ENCODE data around the gene SELENOT. TPM values are rescaled to one million over a fixed set of nuclear protein-coding genes. Genes with fewer than 3 reads are reported as not detected.

The SELENOT gene
- total and polyA plus RNA-seq, 7 donors, result 41.5 to 104 (median 57.9) TPM

DNA sequence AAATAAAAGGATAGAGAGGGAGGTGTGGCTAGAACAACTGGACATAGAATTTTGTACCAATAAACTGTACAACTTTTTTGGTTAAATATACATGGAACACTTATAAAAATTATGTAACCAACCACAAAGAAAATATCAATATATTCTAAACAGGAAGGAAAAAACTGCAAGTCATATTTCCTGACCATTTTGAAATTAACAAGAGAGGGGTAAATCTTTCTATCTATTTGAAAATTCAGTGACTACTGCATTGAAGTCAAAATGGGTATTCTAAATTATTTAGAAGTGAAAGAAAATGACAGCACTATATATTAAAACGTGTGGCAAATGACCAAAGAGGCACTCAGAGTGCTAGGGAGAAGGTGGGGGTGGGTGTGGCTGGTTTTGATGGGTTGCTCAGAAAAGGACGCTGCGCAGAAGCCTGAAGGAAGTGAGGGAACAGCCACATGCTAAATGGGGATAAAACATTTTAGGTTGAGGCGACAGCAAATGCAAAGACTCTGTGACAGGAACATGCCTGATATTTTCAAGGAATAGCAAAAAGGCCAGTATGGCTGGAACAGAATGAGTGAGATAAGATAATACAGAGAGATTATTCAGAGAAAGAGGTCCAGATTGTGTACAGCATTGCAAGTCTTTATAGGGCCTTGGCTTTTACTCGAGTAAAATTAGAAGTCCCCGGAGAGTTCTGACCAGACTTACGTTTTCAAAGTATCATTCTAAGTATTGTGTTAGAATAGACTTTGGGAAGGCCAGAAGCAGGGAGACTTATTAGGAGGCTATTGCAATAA lies 59.5 kb downstream of the SELENOT start:
- WGBS, 3 donors, result 65 to 66% (median 66%) methylated on average over 7 of the region's 7 CpGs
- no peaks in the 10 kb centered on the region for H3K36me3 ChIP-seq (ENCODE audit: insufficient read depth in 1 of 2, low read depth in 1 of 2)
- H3K4me1 ChIP-seq, result no peaks in the 10 kb centered on the region
- ATAC-seq, result no peak
- no peaks in the 10 kb centered on the region for H3K9me3 ChIP-seq
- peaks cover 0 to 2% (median 2%) of the 10 kb centered on the region in 3 donors for H3K27me3 ChIP-seq (ENCODE audit: insufficient read depth in 3 of 3, low read length in 2 of 3)
- H3K4me3 ChIP-seq, result no peak overlapping the region
- TF ChIP-seq, protein P1, sequence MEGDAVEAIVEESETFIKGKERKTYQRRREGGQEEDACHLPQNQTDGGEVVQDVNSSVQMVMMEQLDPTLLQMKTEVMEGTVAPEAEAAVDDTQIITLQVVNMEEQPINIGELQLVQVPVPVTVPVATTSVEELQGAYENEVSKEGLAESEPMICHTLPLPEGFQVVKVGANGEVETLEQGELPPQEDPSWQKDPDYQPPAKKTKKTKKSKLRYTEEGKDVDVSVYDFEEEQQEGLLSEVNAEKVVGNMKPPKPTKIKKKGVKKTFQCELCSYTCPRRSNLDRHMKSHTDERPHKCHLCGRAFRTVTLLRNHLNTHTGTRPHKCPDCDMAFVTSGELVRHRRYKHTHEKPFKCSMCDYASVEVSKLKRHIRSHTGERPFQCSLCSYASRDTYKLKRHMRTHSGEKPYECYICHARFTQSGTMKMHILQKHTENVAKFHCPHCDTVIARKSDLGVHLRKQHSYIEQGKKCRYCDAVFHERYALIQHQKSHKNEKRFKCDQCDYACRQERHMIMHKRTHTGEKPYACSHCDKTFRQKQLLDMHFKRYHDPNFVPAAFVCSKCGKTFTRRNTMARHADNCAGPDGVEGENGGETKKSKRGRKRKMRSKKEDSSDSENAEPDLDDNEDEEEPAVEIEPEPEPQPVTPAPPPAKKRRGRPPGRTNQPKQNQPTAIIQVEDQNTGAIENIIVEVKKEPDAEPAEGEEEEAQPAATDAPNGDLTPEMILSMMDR (IDR thresholded peaks at IDR 0.05), result no peak
- intact Hi-C loops (cut with DNase I), result no loop called here
- H3K27ac ChIP-seq, result no peak overlapping the region
- no peak for DNase-seq

DNA sequence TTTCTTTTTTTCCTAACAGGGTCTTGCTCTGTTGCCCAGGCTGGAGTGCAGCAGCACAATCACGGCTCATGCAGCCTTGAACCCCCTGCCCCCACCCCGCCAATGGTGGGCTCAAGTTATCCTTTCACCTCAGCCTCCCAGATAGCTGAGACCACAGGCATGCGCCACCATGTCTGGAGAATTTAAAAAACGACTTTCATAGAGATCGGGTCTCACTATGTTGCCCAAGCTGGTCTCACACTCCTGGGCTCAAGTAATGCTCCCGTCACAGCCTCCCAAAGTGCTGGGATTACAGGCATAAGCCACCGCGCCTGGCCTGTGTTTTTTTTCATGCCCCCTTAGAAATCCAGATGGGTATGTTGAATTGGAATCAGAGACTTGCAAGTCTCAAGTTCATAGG lies 60.3 kb downstream of the SELENOT start:
- ATAC-seq (no peak), DNase-seq (no peak)
- H3K4me1 ChIP-seq, result no peaks in the 10 kb centered on the region
- H3K36me3 ChIP-seq (ENCODE audit: insufficient read depth in 1 of 2, low read depth in 1 of 2), result no peaks in the 10 kb centered on the region
- H3K4me3 ChIP-seq, result no peak overlapping the region
- no peaks in the 10 kb centered on the region for H3K9me3 ChIP-seq
- peaks cover 0 to 2% (median 2%) of the 10 kb centered on the region in 3 donors for H3K27me3 ChIP-seq (ENCODE audit: insufficient read depth in 3 of 3, low read length in 2 of 3)
- TF ChIP-seq, protein P1 (IDR thresholded peaks at IDR 0.05), result no peak
- WGBS, 3 donors, result 78 to 83% (median 79%) methylated on average over 8 of the region's 8 CpGs
- intact Hi-C loops (cut with DNase I), result no loop called here
- H3K27ac ChIP-seq, result no peak overlapping the region

DNA sequence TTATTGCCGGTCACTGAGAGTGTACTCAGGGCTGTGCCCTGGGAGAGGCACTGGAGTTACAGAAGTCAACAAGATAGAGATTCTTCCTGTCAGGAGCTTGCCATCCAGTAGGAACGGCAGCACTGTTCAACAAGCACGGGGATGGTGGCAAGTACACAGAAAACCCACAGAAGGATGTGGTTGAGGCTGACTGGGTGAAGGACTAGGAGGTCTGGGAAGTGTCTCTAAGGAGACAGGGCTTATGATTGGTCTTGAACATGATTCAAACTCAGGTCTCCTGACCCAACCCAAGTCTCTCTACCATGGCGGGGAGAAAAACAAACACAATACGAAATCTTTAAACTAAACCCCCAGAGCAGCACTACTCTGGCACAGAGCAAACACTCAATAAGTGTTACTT lies 63.0 kb downstream of the SELENOT start:
- no peaks in the 10 kb centered on the region for H3K36me3 ChIP-seq (ENCODE audit: insufficient read depth in 1 of 2, low read depth in 1 of 2)
- ATAC-seq (no peak), DNase-seq (no peak)
- peaks cover 0 to 2% (median 0%) of the 10 kb centered on the region in 3 donors for H3K27me3 ChIP-seq (ENCODE audit: insufficient read depth in 3 of 3, low read length in 2 of 3)
- H3K4me3 ChIP-seq, result no peak overlapping the region
- TF ChIP-seq, protein P1 (IDR thresholded peaks at IDR 0.05), result no peak
- intact Hi-C loops (cut with DNase I), result no loop called here
- H3K27ac ChIP-seq, result no peak overlapping the region
- 80 to 87% (median 87%) methylated on average over 5 of the region's 5 CpGs for WGBS, 3 donors
- H3K4me1 ChIP-seq, result no peaks in the 10 kb centered on the region
- no peaks in the 10 kb centered on the region for H3K9me3 ChIP-seq

DNA sequence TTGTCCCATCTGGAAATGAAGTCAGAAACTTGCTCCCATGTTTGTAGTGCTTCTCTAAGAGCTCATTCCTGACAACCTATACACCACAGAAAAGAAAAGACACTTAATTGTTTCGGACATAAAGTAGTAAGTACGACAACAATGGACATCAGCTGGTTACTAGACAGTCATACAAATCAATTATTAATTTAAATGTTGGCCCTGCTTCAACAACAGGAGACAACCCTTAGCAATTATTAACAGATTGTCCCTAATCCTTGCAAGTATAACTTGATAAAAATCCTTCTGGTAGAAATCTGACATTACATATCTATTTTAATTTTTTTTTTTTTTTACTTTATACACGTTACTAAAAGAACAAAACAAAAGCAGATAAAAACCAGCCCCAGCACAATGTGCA lies 70.8 kb downstream of the SELENOT start:
- Histone ChIP-seq H3K9me3 (no peaks in the 10 kb centered on the region), H3K4me1 (no peaks in the 10 kb centered on the region), H3K36me3 (ENCODE audit: insufficient read depth in 1 of 2, low read depth in 1 of 2) (no peaks in the 10 kb centered on the region), H3K27ac (no peak overlapping the region), H3K27me3 (ENCODE audit: insufficient read depth in 3 of 3, low read length in 2 of 3) (no peaks in the 10 kb centered on the region), H3K4me3 (no peak overlapping the region)
- WGBS, 3 donors, result 75 to 82% (median 77%) methylated on average over 3 of the region's 3 CpGs
- ATAC-seq, result no peak
- TF ChIP-seq, protein P1 (IDR thresholded peaks at IDR 0.05), result no peak
- DNase-seq, result no peak
- intact Hi-C loops (cut with DNase I), result no loop called here

DNA sequence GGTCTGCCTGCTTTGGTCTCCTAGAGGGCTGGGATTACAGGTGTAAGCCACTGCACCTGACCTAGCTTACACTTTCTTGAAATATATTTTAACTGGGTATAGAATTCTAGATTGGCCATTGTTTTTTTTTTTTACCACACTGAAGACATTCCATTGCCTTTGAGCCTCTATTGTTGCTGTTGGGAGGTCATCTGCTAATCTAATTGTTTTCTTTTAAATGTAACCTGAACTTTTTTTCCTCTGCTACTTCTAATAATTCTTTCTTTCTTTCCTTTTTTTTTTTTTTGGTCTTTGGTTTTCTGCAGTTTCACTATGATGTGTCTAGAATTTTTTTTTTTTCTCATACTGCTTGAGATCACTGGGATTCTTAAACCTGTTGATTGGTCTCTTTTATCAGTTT lies 72.5 kb downstream of the SELENOT start:
- intact Hi-C loops (cut with DNase I), result no loop called here
- H3K4me3 ChIP-seq, result no peak overlapping the region
- no peak for ATAC-seq
- no peaks in the 10 kb centered on the region for H3K36me3 ChIP-seq (ENCODE audit: insufficient read depth in 1 of 2, low read depth in 1 of 2)
- no peak overlapping the region for H3K27ac ChIP-seq
- TF ChIP-seq, protein P1 (IDR thresholded peaks at IDR 0.05), result no peak
- H3K4me1 ChIP-seq, result no peaks in the 10 kb centered on the region
- H3K9me3 ChIP-seq, result no peaks in the 10 kb centered on the region
- no peak for DNase-seq
- H3K27me3 ChIP-seq (ENCODE audit: insufficient read depth in 3 of 3, low read length in 2 of 3), result no peaks in the 10 kb centered on the region

Measured in psoas muscle (tissue), 8 donors.